Effector memory CD4-positive, alpha-beta T cell (primary cell): ENCODE measurements around the gene CINP.

Source experiments
- DNase-seq, 3 donors: peaks; one replicate each; pipeline ENCODE4 v3.0.0-alpha.2; 2020
- H3K27ac ChIP-seq: 2 replicates; pipeline ENCODE4 v1.7.0; 2013; ENCODE audit warnings: mild to moderate bottlenecking, low read length, moderate library complexity; ENCODE audit not compliant: insufficient read depth, poor library complexity, severe bottlenecking
- H3K27me3 ChIP-seq: replicated peaks from 2 replicates; pipeline ENCODE4 v1.7.0; 2013; ENCODE audit warnings: mild to moderate bottlenecking, low read length; ENCODE audit not compliant: insufficient read depth, control insufficient read depth, poor library complexity, severe bottlenecking
- H3K36me3 ChIP-seq: 2 replicates; pipeline ENCODE4 v1.7.0; 2013; ENCODE audit warnings: mild to moderate bottlenecking, low read length, moderate library complexity; ENCODE audit not compliant: control insufficient read depth, insufficient read depth
- H3K4me1 ChIP-seq: 2 replicates; pipeline ENCODE4 v1.7.0; 2013; ENCODE audit warnings: low read length, mild to moderate bottlenecking; ENCODE audit not compliant: control insufficient read depth, insufficient read depth, poor library complexity, severe bottlenecking
- H3K4me3 ChIP-seq: 2 replicates; pipeline ENCODE4 v1.7.0; 2013; ENCODE audit warnings: low read length, low read depth, mild to moderate bottlenecking; ENCODE audit not compliant: insufficient read depth, poor library complexity, severe bottlenecking
- H3K9me3 ChIP-seq: 2 replicates; pipeline ENCODE4 v1.7.0; 2013; ENCODE audit warnings: mild to moderate bottlenecking, low read length, moderate library complexity; ENCODE audit not compliant: control insufficient read depth
- total RNA-seq, 3 donors: gene quantifications; one replicate each; lab custom pipeline; 2026; lab: John Stamatoyannopoulos, UW

CINP gene
- total RNA-seq: 11.9 to 13.7 (median 12.4) reads per million in 3 donors

GRCh38 chr14:102362545-102363181 is at the start of gene CINP, which contains the start of gene TECPR2:
Gene CINP (minus strand): TSS chr14:102362890. CDS start chr14:102362851, 39 bp downstream.
Gene TECPR2 (plus strand): TSS chr14:102362941. CDS start chr14:102376722, 13,781 bp downstream.
- peaks cover 8% of the 10 kb centered on the region for H3K36me3 ChIP-seq
- H3K4me1 ChIP-seq: peaks cover 14% of the 10 kb centered on the region
- no peaks in the 10 kb centered on the region for H3K9me3 ChIP-seq
- peak within 1 kb of the TSS; percentile 89 for H3K27ac ChIP-seq
- H3K27me3 ChIP-seq: no peaks in the 10 kb centered on the region
- peak; percentile 91 to 94 (median 93) for DNase-seq
- peak within 1 kb of the TSS; percentile 86 for H3K4me3 ChIP-seq

DNA sequence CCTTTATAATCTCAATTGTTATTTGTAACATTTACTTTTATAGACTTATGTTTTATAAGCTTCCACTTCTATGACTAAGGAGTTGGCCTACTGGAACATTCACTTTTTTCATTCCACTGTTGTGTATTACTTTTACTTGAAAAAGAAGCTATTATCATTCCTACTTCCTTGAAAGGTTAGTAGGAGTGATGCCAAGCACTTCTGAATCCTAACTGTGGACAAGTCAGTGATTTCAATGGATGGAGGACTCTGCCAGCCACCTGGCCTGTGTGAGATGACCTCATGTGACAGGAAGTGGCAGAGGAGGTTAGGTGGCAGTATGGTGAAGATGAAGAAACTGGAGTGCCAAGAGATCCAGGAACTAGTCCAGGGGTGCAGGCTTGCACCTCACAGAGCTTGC is 46.0 kb upstream of the CINP start:
- H3K9me3 ChIP-seq: no peaks in the 10 kb centered on the region
- H3K36me3 ChIP-seq: no peaks in the 10 kb centered on the region
- H3K4me1 ChIP-seq: no peaks in the 10 kb centered on the region
- no peak overlapping the region for H3K27ac ChIP-seq
- DNase-seq: no peak
- H3K27me3 ChIP-seq: no peaks in the 10 kb centered on the region
- no peak overlapping the region for H3K4me3 ChIP-seq

GRCh38 chr14:102407258-102407657 is 44.6 kb upstream of the CINP start:
- Histone ChIP-seq H3K36me3 (no peaks in the 10 kb centered on the region), H3K4me3 (no peak overlapping the region), H3K9me3 (no peaks in the 10 kb centered on the region), H3K27ac (no peak overlapping the region), H3K4me1 (no peaks in the 10 kb centered on the region), H3K27me3 (no peaks in the 10 kb centered on the region)
- no peak for DNase-seq

DNA sequence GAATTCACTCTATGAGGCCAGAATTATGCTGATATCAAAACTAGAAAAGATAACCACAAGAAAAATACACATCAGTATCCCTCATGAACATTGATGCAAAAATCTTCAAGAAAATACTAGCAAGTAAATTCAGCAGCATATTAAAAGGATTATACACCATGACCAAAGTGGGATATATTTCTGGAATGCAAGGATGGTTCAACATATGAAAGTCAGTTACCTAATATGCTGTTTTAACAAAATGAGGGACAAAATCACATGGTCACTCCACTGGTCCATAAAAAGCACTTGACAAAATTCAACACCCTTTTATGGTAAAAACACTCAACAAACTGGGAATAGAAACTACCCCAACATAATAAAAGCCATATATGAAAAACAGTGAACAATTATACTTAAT is 40.3 kb upstream of the CINP start:
- no peaks in the 10 kb centered on the region for H3K9me3 ChIP-seq
- no peaks in the 10 kb centered on the region for H3K36me3 ChIP-seq
- no peak overlapping the region for H3K4me3 ChIP-seq
- no peaks in the 10 kb centered on the region for H3K4me1 ChIP-seq
- H3K27me3 ChIP-seq: no peaks in the 10 kb centered on the region
- no peak for DNase-seq
- no peak overlapping the region for H3K27ac ChIP-seq

- DNase-seq: no peak
- H3K36me3 ChIP-seq: no peaks in the 10 kb centered on the region
- no peaks in the 10 kb centered on the region for H3K4me1 ChIP-seq
- no peak overlapping the region for H3K4me3 ChIP-seq
- no peaks in the 10 kb centered on the region for H3K27me3 ChIP-seq
- no peaks in the 10 kb centered on the region for H3K9me3 ChIP-seq
- H3K27ac ChIP-seq: no peak overlapping the region
Measured at GRCh38 chr14:102396521-102396920, 33.8 kb upstream of the CINP start.

DNA sequence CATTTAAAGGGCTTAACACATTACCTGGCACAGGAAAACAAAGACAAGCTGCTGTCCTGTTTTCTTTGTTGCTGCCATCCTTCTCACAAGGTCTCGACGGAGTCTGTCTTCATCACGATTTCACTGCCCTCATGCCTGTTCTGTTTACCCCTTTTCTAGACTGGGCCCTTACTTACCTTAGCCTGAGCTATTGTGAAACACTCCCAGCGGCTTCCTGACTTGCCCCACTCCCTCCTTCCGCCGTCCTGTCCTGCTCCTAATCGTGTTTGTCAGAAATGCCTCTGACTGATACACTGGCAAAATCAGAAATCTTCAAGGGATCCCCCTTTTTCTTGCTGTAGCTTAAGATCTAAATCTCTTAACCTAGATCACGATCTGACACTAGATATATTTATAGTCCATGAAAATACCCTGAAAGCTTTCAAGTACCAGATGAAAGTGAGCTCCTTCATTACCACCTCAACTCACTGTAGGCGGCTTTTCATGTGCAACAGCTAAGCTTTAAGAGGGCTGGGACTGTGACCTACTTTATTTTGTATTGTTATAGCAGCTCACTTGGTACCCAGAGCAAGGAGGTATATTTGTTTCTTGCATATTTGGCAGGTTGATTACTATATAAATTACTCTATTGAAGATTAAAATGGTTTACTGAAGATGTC is 32.2 kb upstream of the CINP start:
- H3K4me1 ChIP-seq: no peaks in the 10 kb centered on the region
- no peak for DNase-seq
- H3K4me3 ChIP-seq: no peak overlapping the region
- H3K36me3 ChIP-seq: no peaks in the 10 kb centered on the region
- H3K9me3 ChIP-seq: no peaks in the 10 kb centered on the region
- no peaks in the 10 kb centered on the region for H3K27me3 ChIP-seq
- H3K27ac ChIP-seq: peak overlapping the region; percentile 39

- no peaks in the 10 kb centered on the region for H3K9me3 ChIP-seq
- no peak overlapping the region for H3K27ac ChIP-seq
- no peak for DNase-seq
- H3K4me3 ChIP-seq: no peak overlapping the region
- no peaks in the 10 kb centered on the region for H3K27me3 ChIP-seq
- no peaks in the 10 kb centered on the region for H3K4me1 ChIP-seq
- H3K36me3 ChIP-seq: no peaks in the 10 kb centered on the region
Measured at GRCh38 chr14:102392506-102392905, 29.8 kb upstream of the CINP start.

- H3K27me3 ChIP-seq: no peaks in the 10 kb centered on the region
- H3K36me3 ChIP-seq: no peaks in the 10 kb centered on the region
- no peak for DNase-seq
- no peaks in the 10 kb centered on the region for H3K9me3 ChIP-seq
- no peaks in the 10 kb centered on the region for H3K4me1 ChIP-seq
- no peak overlapping the region for H3K4me3 ChIP-seq
- H3K27ac ChIP-seq: no peak overlapping the region
Measured at GRCh38 chr14:102390064-102390855, 27.6 kb upstream of the CINP start.

DNA sequence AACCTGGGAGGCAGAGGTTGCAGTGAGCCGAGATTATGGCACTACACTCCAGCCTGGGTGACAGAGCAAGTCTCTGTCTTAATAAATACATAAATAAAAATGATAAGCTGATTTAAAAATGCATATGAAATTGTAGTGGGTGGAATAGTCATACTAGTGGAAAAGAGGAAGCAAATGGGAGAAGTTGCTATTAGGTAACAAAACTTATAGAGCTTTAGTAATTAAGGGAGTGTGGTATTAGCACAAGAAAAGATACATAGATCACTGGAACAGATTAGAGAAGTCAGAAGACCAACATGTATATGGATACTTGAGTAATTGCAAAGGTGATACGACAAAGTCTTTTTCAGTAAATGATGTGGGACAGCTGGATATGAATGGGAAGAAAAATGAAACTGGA is 26.6 kb upstream of the CINP start:
- H3K4me3 ChIP-seq: no peak overlapping the region
- no peak overlapping the region for H3K27ac ChIP-seq
- no peaks in the 10 kb centered on the region for H3K36me3 ChIP-seq
- H3K4me1 ChIP-seq: no peaks in the 10 kb centered on the region
- no peaks in the 10 kb centered on the region for H3K9me3 ChIP-seq
- no peak for DNase-seq
- H3K27me3 ChIP-seq: no peaks in the 10 kb centered on the region

DNA sequence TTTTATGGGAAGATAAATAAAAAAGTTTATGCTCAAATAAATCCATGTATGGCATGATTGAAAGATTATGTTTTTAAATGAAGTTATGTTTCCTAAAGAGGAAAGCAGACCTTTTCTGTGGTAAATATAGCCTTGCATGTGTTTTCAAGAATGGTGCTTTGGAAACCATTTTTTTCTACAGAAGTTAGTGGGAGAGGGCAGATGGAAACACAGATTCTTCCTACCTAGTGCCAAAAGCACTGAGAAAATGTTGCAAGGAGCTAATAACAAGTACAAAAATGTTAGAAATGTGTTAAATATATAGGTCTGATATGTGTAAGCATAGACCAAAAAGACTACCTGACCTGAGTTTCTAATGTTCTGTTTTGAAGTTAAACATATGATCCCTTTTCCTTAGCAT is 24.4 kb upstream of the CINP start:
- Histone ChIP-seq H3K27me3 (no peaks in the 10 kb centered on the region), H3K36me3 (no peaks in the 10 kb centered on the region), H3K9me3 (no peaks in the 10 kb centered on the region), H3K27ac (no peak overlapping the region), H3K4me3 (no peak overlapping the region), H3K4me1 (no peaks in the 10 kb centered on the region)
- no peak for DNase-seq
